Progenitor cell of endocrine pancreas (in vitro differentiated cells): ENCODE measurements around the gene ITPK1. TPM values are rescaled to one million over a fixed set of nuclear protein-coding genes. Genes with fewer than 3 reads are reported as not detected.

ENCODE experiments used
- DNase-seq: peaks from one replicate; pipeline ENCODE4 v3.0.0; 2021; ENCODE audit warnings: low spot score; ENCODE audit not compliant: unreplicated experiment
- H3K27ac Mint-ChIP-seq: 2 replicates; pipeline ENCODE4 v1.8.0; 2021; ENCODE audit warnings: mild to moderate bottlenecking, moderate library complexity, mixed read lengths
- H3K27me3 Mint-ChIP-seq: 2 replicates; pipeline ENCODE4 v1.8.0; 2021; ENCODE audit warnings: mixed read lengths
- H3K36me3 Mint-ChIP-seq: 2 replicates; pipeline ENCODE4 v1.8.0; 2022; ENCODE audit warnings: mixed read lengths; ENCODE audit not compliant: insufficient read depth
- H3K4me1 Mint-ChIP-seq: 2 replicates; pipeline ENCODE4 v1.8.0; 2021; ENCODE audit warnings: low read depth, mixed read lengths
- H3K4me3 Mint-ChIP-seq: 2 replicates; pipeline ENCODE4 v1.8.0; 2021; ENCODE audit warnings: low read depth, mild to moderate bottlenecking, moderate library complexity, mixed read lengths
- H3K9me3 Mint-ChIP-seq: 2 replicates; pipeline ENCODE4 v1.8.0; 2021; ENCODE audit warnings: low read depth, mixed read lengths
- CTCF ChIP-seq: fragments of 200-600 bp; sonication (generic); IDR thresholded peaks from one replicate; pipeline ENCODE4 v1.5.0; 2021; ENCODE audit warnings: antibody characterized with exemption, mild to moderate bottlenecking; ENCODE audit not compliant: unreplicated experiment
- total RNA-seq: library from RNA; stranded (reverse); gene quantifications from 2 replicates; pipeline ENCODE4 v1.2.1, GENCODE V29; 2021

The ITPK1 gene
- total RNA-seq, 1 donor from 2014 or later, result 72.0 TPM

- peak overlapping the region; percentile 13 for H3K27ac Mint-ChIP-seq
- H3K4me3 Mint-ChIP-seq, result no peak overlapping the region
- H3K9me3 Mint-ChIP-seq, result no peaks in the 10 kb centered on the region
- TF ChIP-seq CTCF, result no peak
- peaks cover 48% of the 10 kb centered on the region for H3K27me3 Mint-ChIP-seq
- no peaks in the 10 kb centered on the region for H3K36me3 Mint-ChIP-seq
- no peak for DNase-seq
- peaks cover 8% of the 10 kb centered on the region for H3K4me1 Mint-ChIP-seq
Observed at GRCh38 chr14:92917956-92918355, 197.8 kb downstream of the ITPK1 start.

- H3K36me3 Mint-ChIP-seq, result no peaks in the 10 kb centered on the region
- DNase-seq, result no peak
- peaks cover 43% of the 10 kb centered on the region for H3K27me3 Mint-ChIP-seq
- peaks cover 4% of the 10 kb centered on the region for H3K4me1 Mint-ChIP-seq
- H3K9me3 Mint-ChIP-seq, result no peaks in the 10 kb centered on the region
- TF ChIP-seq CTCF, result no peak
- H3K27ac Mint-ChIP-seq, result peak overlapping the region; percentile 72
- no peak overlapping the region for H3K4me3 Mint-ChIP-seq
Observed at GRCh38 chr14:92917041-92917940, 198.4 kb downstream of the ITPK1 start.

- TF ChIP-seq CTCF, result no peak
- no peaks in the 10 kb centered on the region for H3K36me3 Mint-ChIP-seq
- no peak for DNase-seq
- peaks cover 4% of the 10 kb centered on the region for H3K4me1 Mint-ChIP-seq
- H3K27me3 Mint-ChIP-seq, result peaks cover 32% of the 10 kb centered on the region
- H3K4me3 Mint-ChIP-seq, result no peak overlapping the region
- no peak overlapping the region for H3K27ac Mint-ChIP-seq
- no peaks in the 10 kb centered on the region for H3K9me3 Mint-ChIP-seq
Observed at GRCh38 chr14:92916201-92916600, 199.5 kb downstream of the ITPK1 start.

GRCh38 chr14:92914087-92914656 is 201.6 kb downstream of the ITPK1 start:
- H3K27ac Mint-ChIP-seq, result no peak overlapping the region
- H3K36me3 Mint-ChIP-seq, result no peaks in the 10 kb centered on the region
- H3K9me3 Mint-ChIP-seq, result no peaks in the 10 kb centered on the region
- H3K4me1 Mint-ChIP-seq, result peaks cover 4% of the 10 kb centered on the region
- no peak overlapping the region for H3K4me3 Mint-ChIP-seq
- TF ChIP-seq CTCF, result no peak
- peaks cover 16% of the 10 kb centered on the region for H3K27me3 Mint-ChIP-seq
- DNase-seq, result peak; percentile 60

GRCh38 chr14:92907316-92907911 is 208.3 kb downstream of the ITPK1 start:
- Mint-ChIP-seq H3K27ac (no peak overlapping the region), H3K36me3 (no peaks in the 10 kb centered on the region), H3K9me3 (no peaks in the 10 kb centered on the region), H3K4me1 (peaks cover 2% of the 10 kb centered on the region), H3K4me3 (no peak overlapping the region), H3K27me3 (peaks cover 26% of the 10 kb centered on the region)
- no peak for DNase-seq
- no peak for TF ChIP-seq CTCF
